ENCODE results near the gene DISC1. TPM values are rescaled to one million over a fixed set of nuclear protein-coding genes. Genes with fewer than 3 reads are reported as not detected.
"Not testable (repeated sequence)": the region's sequence is repeated elsewhere in the genome, so short reads cannot be mapped to it uniquely, and the experiment has no call there.

The DISC1 gene
- total RNA-seq, 2 experiments from 2014 or later, result 19.8 to 20.0 TPM

- peak overlapping the region; percentile 11 for H3K4me3 ChIP-seq (ENCODE audit: low read length)
- H3K27me3 ChIP-seq (ENCODE audit: control insufficient read depth in 1 of 2, insufficient read depth in 2 of 2, low read length in 2 of 2); H3K9me3 ChIP-seq (ENCODE audit: control insufficient read depth in 1 of 2, insufficient read depth in 1 of 2, low read length in 2 of 2); H3K36me3 ChIP-seq (ENCODE audit: insufficient read depth, low read length); H3K4me1 ChIP-seq (ENCODE audit: insufficient read depth, low read length); ATAC-seq (ENCODE audit: poor library complexity); H3K27ac Mint-ChIP-seq; CTCF ChIA-PET; intact Hi-C loops (cut with DNase I, micrococcal nuclease); H3K27me3 Mint-ChIP-seq: not testable (repeated sequence)
- peak in 5 of 14 experiments; percentile 7 to 19 (median 16) for DNase-seq
- Mint-ChIP-seq H3K4me1 (ENCODE audit: low read depth) (peaks cover 67% of the 10 kb centered on the region), H3K36me3 (ENCODE audit: low read depth) (peaks cover 63% of the 10 kb centered on the region), H3K4me3 (peak overlapping the region; percentile 13), H3K9me3 (peaks cover 18% of the 10 kb centered on the region)
- peak overlapping the region in 1 of 2 donors; percentile 2 for H3K27ac ChIP-seq (ENCODE audit: low read depth in 1 of 2, low read length in 2 of 2)
- POLR2A ChIA-PET, result interaction anchor here (1.1 kb wide), 1 partner anchor 9 kb away, joined by 3 read pairs; no protein-coding TSS in a partner anchor
These were observed 25.2 kb downstream of the DISC1 start for GRCh38 chr1:231651621-231652260.

- Mint-ChIP-seq H3K9me3 (peaks cover 20% of the 10 kb centered on the region), H3K36me3 (ENCODE audit: low read depth) (peaks cover 66% of the 10 kb centered on the region), H3K27me3 (no peaks in the 10 kb centered on the region), H3K4me3 (no peak overlapping the region), H3K4me1 (ENCODE audit: low read depth) (peaks cover 72% of the 10 kb centered on the region), H3K27ac (no peak overlapping the region)
- ATAC-seq (ENCODE audit: poor library complexity) (no peak), DNase-seq (no peak)
- Histone ChIP-seq H3K27ac (ENCODE audit: low read depth in 1 of 2, low read length in 2 of 2) (no peak overlapping the region), H3K9me3 (ENCODE audit: control insufficient read depth in 1 of 2, insufficient read depth in 1 of 2, low read length in 2 of 2) (peaks cover 0 to 7% of the 10 kb centered on the region in 2 experiments), H3K4me1 (ENCODE audit: insufficient read depth, low read length) (peaks cover 8% of the 10 kb centered on the region), H3K27me3 (ENCODE audit: control insufficient read depth in 1 of 2, insufficient read depth in 2 of 2, low read length in 2 of 2) (no peaks in the 10 kb centered on the region), H3K36me3 (ENCODE audit: insufficient read depth, low read length) (no peaks in the 10 kb centered on the region), H3K4me3 (ENCODE audit: low read length) (no peak overlapping the region)
- intact Hi-C loops (cut with DNase I, micrococcal nuclease), result no loop called here
- POLR2A ChIA-PET, result no interaction called here
- CTCF ChIA-PET, result no interaction called here
- TF ChIP-seq CTCF (IDR thresholded peaks at IDR 0.05), result no peak
These were observed 27.0 kb downstream of the DISC1 start for GRCh38 chr1:231653632-231654031.

GRCh38 chr1:231656741-231657140, 30.2 kb downstream of the DISC1 start:
- Histone ChIP-seq H3K4me1 (ENCODE audit: insufficient read depth, low read length) (peaks cover 3% of the 10 kb centered on the region), H3K9me3 (ENCODE audit: control insufficient read depth in 1 of 2, insufficient read depth in 1 of 2, low read length in 2 of 2) (peaks cover 0 to 7% of the 10 kb centered on the region in 2 experiments), H3K27ac (ENCODE audit: low read depth in 1 of 2, low read length in 2 of 2) (no peak overlapping the region), H3K27me3 (ENCODE audit: control insufficient read depth in 1 of 2, insufficient read depth in 2 of 2, low read length in 2 of 2) (no peaks in the 10 kb centered on the region), H3K36me3 (ENCODE audit: insufficient read depth, low read length) (no peaks in the 10 kb centered on the region), H3K4me3 (ENCODE audit: low read length) (no peak overlapping the region)
- ATAC-seq (ENCODE audit: poor library complexity) (no peak), DNase-seq (no peak)
- TF ChIP-seq CTCF (IDR thresholded peaks at IDR 0.05), result no peak
- H3K36me3 Mint-ChIP-seq (ENCODE audit: low read depth), result peaks cover 66% of the 10 kb centered on the region
- H3K9me3 Mint-ChIP-seq, result peaks cover 20% of the 10 kb centered on the region
- no peaks in the 10 kb centered on the region for H3K27me3 Mint-ChIP-seq
- H3K4me3 Mint-ChIP-seq, result no peak overlapping the region
- ChIA-PET CTCF (no interaction called here), POLR2A (no interaction called here)
- H3K27ac Mint-ChIP-seq, result no peak overlapping the region
- intact Hi-C loops (cut with DNase I, micrococcal nuclease), result no loop called here
- H3K4me1 Mint-ChIP-seq (ENCODE audit: low read depth), result peaks cover 68% of the 10 kb centered on the region

- H3K27ac ChIP-seq (ENCODE audit: low read depth in 1 of 2, low read length in 2 of 2); H3K4me1 ChIP-seq (ENCODE audit: insufficient read depth, low read length); H3K4me3 Mint-ChIP-seq; POLR2A ChIA-PET; ATAC-seq (ENCODE audit: poor library complexity); DNase-seq; H3K27me3 Mint-ChIP-seq; H3K27me3 ChIP-seq (ENCODE audit: control insufficient read depth in 1 of 2, insufficient read depth in 2 of 2, low read length in 2 of 2); H3K36me3 ChIP-seq (ENCODE audit: insufficient read depth, low read length); intact Hi-C loops (cut with DNase I, micrococcal nuclease); H3K27ac Mint-ChIP-seq; H3K4me3 ChIP-seq (ENCODE audit: low read length); CTCF ChIA-PET: not testable (repeated sequence)
- Mint-ChIP-seq H3K4me1 (ENCODE audit: low read depth) (peaks cover 57% of the 10 kb centered on the region), H3K9me3 (peaks cover 24% of the 10 kb centered on the region), H3K36me3 (ENCODE audit: low read depth) (peaks cover 62% of the 10 kb centered on the region)
- peaks cover 12% of the 10 kb centered on the region in 2 experiments for H3K9me3 ChIP-seq (ENCODE audit: control insufficient read depth in 1 of 2, insufficient read depth in 1 of 2, low read length in 2 of 2)
These were observed 31.6 kb downstream of the DISC1 start for GRCh38 chr1:231658223-231658622.

All from CD4-positive, alpha-beta T cell (primary cell).